Anterior cingulate cortex (tissue), 58 donors: ENCODE results near the gene ZNF385D.

Experiments used
- DNase-seq, 58 donors: peaks; one replicate each; lab custom pipeline; 2025; lab: John Stamatoyannopoulos, UW

Gene ZNF385D

GRCh38 chr3:21751886-21752285, 876 bp upstream of the ZNF385D start:
- no peak for DNase-seq

DNA sequence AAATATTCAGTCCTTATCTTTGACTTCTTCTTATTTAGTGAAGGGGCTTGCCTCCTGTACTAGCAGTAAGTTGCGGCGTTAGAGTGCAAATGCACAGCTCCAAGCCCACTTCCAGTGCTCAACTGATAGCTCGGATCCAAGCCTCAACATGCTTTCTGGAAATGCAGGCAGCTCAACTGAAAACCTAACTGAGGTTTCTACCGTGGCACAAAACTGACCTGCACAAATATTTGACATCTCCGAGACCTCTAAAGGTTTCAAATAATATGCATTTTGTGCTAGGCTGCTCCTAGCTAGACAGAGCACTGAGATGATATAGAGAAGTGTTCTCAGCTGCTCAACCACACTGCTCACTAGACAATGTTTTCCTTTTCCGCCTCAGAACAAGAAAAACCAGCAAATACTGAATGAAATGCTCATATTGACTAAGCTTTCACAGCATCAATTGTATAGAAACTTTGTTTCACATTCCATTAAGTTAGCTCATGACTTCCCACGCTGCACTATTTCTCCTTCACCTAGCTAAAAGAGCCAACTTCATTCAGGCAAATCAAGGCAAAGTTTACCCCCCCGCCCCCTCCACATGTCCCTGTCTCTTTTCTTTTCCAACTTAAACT, 822 bp downstream of the ZNF385D start:
- peak in 1 of 58 donors; percentile 1 for DNase-seq

- no peak for DNase-seq
These were observed 2.9 kb downstream of the ZNF385D start for GRCh38 chr3:21747966-21748555.

GRCh38 chr3:21747376-21747775, 3.6 kb downstream of the ZNF385D start:
- no peak for DNase-seq

- DNase-seq: no peak
These were observed 5.0 kb downstream of the ZNF385D start for GRCh38 chr3:21745966-21746365.

GRCh38 chr3:21744793-21745192, 6.2 kb downstream of the ZNF385D start:
- no peak for DNase-seq

DNA sequence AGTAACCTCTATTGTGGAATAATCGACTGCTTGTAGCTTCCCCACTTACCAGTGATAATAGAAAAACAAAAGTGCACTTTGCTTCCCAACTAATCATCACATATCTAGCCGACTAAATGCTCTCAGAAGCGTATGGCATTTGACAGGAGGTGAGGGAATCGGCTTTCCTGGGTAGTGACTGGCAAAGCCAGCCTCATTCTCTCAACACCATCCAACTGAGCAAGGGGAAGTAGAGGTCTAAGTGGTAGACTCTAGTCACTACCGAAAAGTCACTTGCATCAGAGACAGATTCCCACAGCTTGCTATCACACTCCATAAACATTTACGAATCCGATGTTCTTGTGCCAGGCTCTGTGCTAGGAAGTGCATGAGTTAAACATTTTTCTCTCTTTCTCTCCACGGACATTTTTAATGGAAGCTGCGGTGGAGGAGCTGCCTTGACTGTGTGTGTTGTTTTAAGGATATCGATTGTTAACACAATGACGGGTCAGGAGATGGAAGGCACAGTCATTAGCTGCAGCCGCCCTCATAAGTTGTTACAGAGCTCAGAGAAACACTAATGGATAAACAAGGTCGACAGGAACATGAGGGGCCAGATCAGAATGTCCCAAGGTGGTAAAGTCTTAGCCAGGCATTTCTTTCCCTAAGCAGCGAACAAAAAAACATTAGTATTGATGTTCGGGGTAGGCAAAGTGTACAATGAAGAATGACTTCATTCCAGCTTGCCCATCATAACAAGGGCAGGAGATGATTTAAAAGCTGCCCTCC, 11.9 kb downstream of the ZNF385D start:
- no peak for DNase-seq

- DNase-seq: no peak
These were observed 12.7 kb downstream of the ZNF385D start for GRCh38 chr3:21738283-21738682.

DNA sequence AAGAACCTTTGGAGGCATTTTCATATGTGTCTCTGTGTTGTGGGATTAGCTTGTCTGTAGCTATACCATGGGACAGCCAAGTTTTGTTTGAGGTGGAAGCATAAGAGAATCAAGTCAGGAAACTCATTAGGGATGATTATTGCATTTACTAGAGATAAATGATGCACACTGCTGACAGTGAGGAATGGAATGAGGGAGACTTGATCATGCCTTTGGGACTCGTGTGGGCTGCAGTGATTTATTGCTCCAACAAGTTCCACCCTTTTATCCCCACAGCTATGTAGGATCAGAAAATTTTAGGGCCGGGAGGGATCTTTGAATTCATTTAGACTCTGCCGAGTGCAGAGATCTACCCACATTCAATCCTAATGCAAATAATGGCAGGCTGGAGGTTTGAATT, 16.3 kb downstream of the ZNF385D start:
- DNase-seq: no peak

- DNase-seq: no peak
These were observed 21.0 kb downstream of the ZNF385D start for GRCh38 chr3:21729888-21730459.

GRCh38 chr3:21729331-21729730, 21.7 kb downstream of the ZNF385D start:
- no peak for DNase-seq

DNA sequence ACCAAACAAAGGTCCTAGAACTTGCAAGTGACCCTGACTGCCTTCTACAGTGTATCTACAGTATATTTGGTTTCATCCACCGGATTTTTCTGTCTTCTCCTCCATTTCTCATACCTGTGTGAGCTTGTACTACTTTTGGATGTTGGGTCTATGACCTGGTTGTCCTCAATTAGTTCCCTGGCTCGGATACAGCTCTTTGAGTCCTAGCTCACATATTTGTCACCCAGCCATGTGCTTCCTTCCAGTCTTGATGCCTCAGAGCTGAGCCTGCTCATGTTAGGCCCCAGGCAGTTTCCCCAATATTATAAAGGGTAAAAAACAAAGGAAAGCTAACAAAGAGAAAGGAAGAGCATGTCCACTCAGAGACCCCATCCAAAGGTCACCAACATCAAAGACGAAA, 28.2 kb downstream of the ZNF385D start:
- DNase-seq: no peak

DNA sequence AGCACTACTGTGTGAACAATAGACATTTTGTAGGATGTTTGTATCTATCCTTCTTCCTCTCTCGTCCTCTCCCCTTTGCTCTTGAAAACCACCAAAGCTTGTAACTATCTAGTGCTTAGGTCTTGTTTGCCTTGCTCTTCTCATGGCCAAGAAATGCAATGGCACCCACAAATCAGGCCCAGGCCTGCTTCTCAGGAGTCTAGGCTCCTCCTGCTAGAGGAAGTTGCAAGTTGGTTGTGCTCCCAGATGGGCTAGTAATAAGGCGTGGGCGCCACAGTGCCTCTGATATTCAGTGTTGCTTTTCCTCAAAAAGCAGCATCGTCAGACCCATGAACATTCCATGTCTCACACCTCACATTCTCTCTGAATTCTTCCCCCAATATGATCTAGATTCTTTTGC, 28.7 kb downstream of the ZNF385D start:
- DNase-seq: no peak

GRCh38 chr3:21718943-21719591, 31.9 kb downstream of the ZNF385D start:
- DNase-seq: no peak

GRCh38 chr3:21718161-21718765, 32.7 kb downstream of the ZNF385D start:
- DNase-seq: no peak

GRCh38 chr3:21715662-21716061, 35.3 kb downstream of the ZNF385D start:
- no peak for DNase-seq

GRCh38 chr3:21705769-21706168, 45.2 kb downstream of the ZNF385D start:
- peak in 21 of 58 donors; percentile 1 to 23 (median 6) for DNase-seq

DNA sequence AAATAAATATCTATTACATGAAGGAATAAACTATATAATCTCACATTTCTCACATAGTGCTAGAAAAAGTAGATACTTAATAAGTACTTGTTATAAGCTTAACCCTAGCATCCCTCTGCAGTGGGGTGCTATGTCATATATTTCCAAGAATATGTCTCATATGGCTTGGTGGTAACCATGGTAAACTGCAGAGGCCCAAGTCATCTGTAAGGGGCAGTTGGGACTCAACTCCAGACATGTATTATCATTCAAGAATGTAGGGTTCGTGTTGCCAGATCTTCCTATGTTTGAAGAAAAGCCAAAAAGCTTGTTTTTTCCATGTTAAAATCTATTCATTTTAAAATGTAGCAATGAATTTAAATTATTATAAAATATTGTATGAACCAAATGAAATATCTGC, 46.2 kb downstream of the ZNF385D start:
- DNase-seq: no peak

DNA sequence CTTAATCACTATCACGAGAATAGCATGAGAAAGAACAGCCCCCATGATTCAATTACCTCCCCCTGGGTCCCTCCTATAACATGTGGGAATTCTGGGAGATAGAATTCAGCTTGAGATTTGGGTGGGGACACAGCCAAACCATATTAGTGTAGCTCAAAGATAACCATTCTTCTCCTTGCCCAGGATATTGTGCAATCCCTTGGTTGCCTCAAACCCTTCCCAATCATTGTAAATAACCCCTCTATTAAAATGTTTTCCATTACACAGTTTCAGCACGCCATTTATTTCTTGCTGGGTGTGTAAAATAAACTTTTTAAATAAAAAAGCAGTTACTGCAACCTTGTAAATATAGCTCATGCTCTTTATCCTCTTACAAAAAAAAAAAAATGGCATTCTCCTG, 47.7 kb downstream of the ZNF385D start:
- DNase-seq: no peak

DNA sequence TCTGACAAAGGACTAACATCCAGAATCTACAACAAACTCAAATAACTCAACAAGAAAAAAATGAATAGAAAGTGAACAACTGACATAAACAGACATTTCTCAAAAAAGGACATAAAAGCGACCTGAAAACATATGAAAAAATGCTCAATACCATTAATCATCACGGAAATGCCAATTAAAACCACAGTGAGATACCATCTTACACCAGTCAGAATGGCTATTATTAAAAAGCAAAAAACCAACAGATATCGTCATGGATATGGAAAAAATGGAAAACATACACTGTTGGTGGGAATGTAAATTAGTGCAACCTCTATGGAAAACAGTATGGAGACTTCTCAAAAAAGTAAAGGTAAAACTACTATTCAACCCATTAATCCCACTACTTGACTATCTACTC, 53.3 kb downstream of the ZNF385D start:
- no peak for DNase-seq

- DNase-seq: no peak
These were observed 56.5 kb downstream of the ZNF385D start for GRCh38 chr3:21694506-21694905.
